HL-60 (cell line): ENCODE data around the gene WDR90.

Experiments
- DNase-seq, 2 experiments: peaks; one replicate each; pipeline ENCODE4 v3.0.0-alpha.2; 2010 to 2020; ENCODE audit warnings: low read depth in 1 of 2, low spot score in 1 of 2
- H3K27ac ChIP-seq: fragments of 250-450 bp; sonication (Bioruptor Pico); replicated peaks from 2 replicates; pipeline ENCODE4 v1.5.1; 2020; ENCODE audit warnings: mild to moderate bottlenecking, moderate library complexity
- H3K27me3 ChIP-seq: fragments of 250-450 bp; sonication (Bioruptor Pico); 2 replicates; pipeline ENCODE4 v1.5.1; 2021; ENCODE audit warnings: mild to moderate bottlenecking, moderate library complexity; ENCODE audit not compliant: insufficient read depth, poor library complexity, severe bottlenecking
- H3K4me3 ChIP-seq: replicated peaks from 2 replicates; pipeline ENCODE4 v1.5.1; 2011; ENCODE audit warnings: mild to moderate bottlenecking, control low read depth, low read length; ENCODE audit not compliant: insufficient read depth
- CTCF ChIP-seq: IDR thresholded peaks from one replicate; pipeline ENCODE4 v1.5.1; 2011; ENCODE audit warnings: low read length, control low read depth, inconsistent platforms; ENCODE audit not compliant: insufficient read depth
- GABPA ChIP-seq: IDR thresholded peaks from 2 replicates; pipeline ENCODE4 v1.6.1; 2012; ENCODE audit warnings: low read depth
- POLR2AphosphoS5 ChIP-seq: IDR thresholded peaks from 2 replicates; pipeline ENCODE4 v1.6.1; 2012; ENCODE audit warnings: low read depth
- SPI1 ChIP-seq: IDR thresholded peaks from 2 replicates; pipeline ENCODE4 v1.6.1; 2012; ENCODE audit warnings: low read depth, mild to moderate bottlenecking, borderline replicate concordance
- TF ChIP-seq, protein P1 (sequence below): IDR thresholded peaks from 2 replicates; pipeline ENCODE4 v1.6.1; 2012; ENCODE audit warnings: low read depth; ENCODE audit not compliant: insufficient replicate concordance

Gene WDR90

GRCh38 chr16:671353-672131 is 22.4 kb downstream of the WDR90 start:
- Histone ChIP-seq H3K4me3 (no peak overlapping the region), H3K27me3 (no peaks in the 10 kb centered on the region), H3K27ac (no peak overlapping the region)
- TF ChIP-seq GABPA, result no peak
- no peak for TF ChIP-seq SPI1
- no peak for TF ChIP-seq CTCF
- no peak for TF ChIP-seq POLR2AphosphoS5
- TF ChIP-seq, protein P1, sequence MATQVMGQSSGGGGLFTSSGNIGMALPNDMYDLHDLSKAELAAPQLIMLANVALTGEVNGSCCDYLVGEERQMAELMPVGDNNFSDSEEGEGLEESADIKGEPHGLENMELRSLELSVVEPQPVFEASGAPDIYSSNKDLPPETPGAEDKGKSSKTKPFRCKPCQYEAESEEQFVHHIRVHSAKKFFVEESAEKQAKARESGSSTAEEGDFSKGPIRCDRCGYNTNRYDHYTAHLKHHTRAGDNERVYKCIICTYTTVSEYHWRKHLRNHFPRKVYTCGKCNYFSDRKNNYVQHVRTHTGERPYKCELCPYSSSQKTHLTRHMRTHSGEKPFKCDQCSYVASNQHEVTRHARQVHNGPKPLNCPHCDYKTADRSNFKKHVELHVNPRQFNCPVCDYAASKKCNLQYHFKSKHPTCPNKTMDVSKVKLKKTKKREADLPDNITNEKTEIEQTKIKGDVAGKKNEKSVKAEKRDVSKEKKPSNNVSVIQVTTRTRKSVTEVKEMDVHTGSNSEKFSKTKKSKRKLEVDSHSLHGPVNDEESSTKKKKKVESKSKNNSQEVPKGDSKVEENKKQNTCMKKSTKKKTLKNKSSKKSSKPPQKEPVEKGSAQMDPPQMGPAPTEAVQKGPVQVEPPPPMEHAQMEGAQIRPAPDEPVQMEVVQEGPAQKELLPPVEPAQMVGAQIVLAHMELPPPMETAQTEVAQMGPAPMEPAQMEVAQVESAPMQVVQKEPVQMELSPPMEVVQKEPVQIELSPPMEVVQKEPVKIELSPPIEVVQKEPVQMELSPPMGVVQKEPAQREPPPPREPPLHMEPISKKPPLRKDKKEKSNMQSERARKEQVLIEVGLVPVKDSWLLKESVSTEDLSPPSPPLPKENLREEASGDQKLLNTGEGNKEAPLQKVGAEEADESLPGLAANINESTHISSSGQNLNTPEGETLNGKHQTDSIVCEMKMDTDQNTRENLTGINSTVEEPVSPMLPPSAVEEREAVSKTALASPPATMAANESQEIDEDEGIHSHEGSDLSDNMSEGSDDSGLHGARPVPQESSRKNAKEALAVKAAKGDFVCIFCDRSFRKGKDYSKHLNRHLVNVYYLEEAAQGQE, result no peak
- DNase-seq, result no peak

- DNase-seq, result no peak
- Histone ChIP-seq H3K27ac (no peak overlapping the region), H3K27me3 (no peaks in the 10 kb centered on the region), H3K4me3 (no peak overlapping the region)
- no peak for TF ChIP-seq CTCF
- no peak for TF ChIP-seq SPI1
- no peak for TF ChIP-seq GABPA
- no peak for TF ChIP-seq POLR2AphosphoS5
- TF ChIP-seq, protein P1, result no peak
Measured at GRCh38 chr16:672371-672770, 23.2 kb downstream of the WDR90 start.

DNA sequence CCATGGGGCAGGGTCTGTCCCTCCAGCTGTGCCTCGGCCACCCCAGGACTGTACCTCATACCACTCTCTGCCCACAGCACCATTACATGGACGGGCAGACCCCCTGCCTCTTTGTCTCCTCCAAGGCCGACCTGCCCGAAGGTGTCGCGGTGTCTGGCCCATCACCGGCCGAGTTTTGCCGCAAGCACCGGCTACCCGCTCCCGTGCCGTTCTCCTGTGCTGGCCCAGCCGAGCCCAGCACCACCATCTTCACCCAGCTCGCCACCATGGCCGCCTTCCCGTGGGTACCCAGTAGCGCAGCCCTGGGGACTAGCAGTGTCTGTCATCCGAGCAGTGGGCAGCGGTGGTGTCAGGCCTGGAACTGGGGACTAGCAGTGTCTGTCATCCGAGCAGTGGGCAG is 23.7 kb downstream of the WDR90 start:
- no peak overlapping the region for H3K4me3 ChIP-seq
- TF ChIP-seq POLR2AphosphoS5 (no peak), SPI1 (no peak), GABPA (no peak), CTCF (no peak)
- TF ChIP-seq, protein P1, result no peak
- no peak overlapping the region for H3K27ac ChIP-seq
- no peaks in the 10 kb centered on the region for H3K27me3 ChIP-seq
- DNase-seq, result no peak
